SK-N-SH (cell line): ENCODE results near the gene AP5B1.
"Not testable (repeated sequence)": the region's sequence is repeated elsewhere in the genome, so short reads cannot be mapped to it uniquely, and the experiment has no call there.

Experiments
- CTCF ChIP-seq: fragments of 200-600 bp; sonication (generic); IDR thresholded peaks from 2 replicates; pipeline ENCODE4 v1.6.1; 2017; ENCODE audit warnings: antibody characterized with exemption, mild to moderate bottlenecking, moderate library complexity
- ELF1 ChIP-seq: IDR thresholded peaks from 2 replicates; pipeline ENCODE4 v1.4.0; 2012
- EP300 ChIP-seq, 2 experiments: IDR thresholded peaks; 2 replicates each; pipeline versions ENCODE4 v1.4.0 to v1.6.1; 2012; ENCODE audit warnings: borderline replicate concordance in 1 of 2, low read depth in 1 of 2, low read length in 1 of 2
- MXI1 ChIP-seq: IDR thresholded peaks from 2 replicates; pipeline ENCODE4 v1.6.1; 2012; ENCODE audit warnings: mild to moderate bottlenecking, low read depth, low read length, improper control_type of control experiment
- NFIC ChIP-seq: IDR thresholded peaks from 2 replicates; pipeline ENCODE4 v1.4.0; 2012; ENCODE audit warnings: borderline replicate concordance
- NRF1 ChIP-seq: IDR thresholded peaks from 2 replicates; pipeline ENCODE4 v1.6.1; 2012; ENCODE audit warnings: low read depth, mild to moderate bottlenecking, low read length
- RAD21 ChIP-seq: IDR thresholded peaks from 2 replicates; pipeline ENCODE4 v1.6.1; 2012; ENCODE audit warnings: mild to moderate bottlenecking, low read length
- SIN3A ChIP-seq: IDR thresholded peaks from 2 replicates; pipeline ENCODE4 v1.6.1; 2012; ENCODE audit warnings: low read depth, mild to moderate bottlenecking, low read length, moderate library complexity, borderline replicate concordance
- TCF12 ChIP-seq: IDR thresholded peaks from 2 replicates; pipeline ENCODE4 v1.4.0; 2012
- YY1 ChIP-seq: IDR thresholded peaks from 2 replicates; pipeline ENCODE4 v1.4.0; 2012; ENCODE audit warnings: low read depth, mild to moderate bottlenecking
- ZBTB33 ChIP-seq: IDR thresholded peaks from 2 replicates; pipeline ENCODE4 v1.4.0; 2012; ENCODE audit warnings: low read depth, borderline replicate concordance
- TF ChIP-seq, protein P1 (sequence below): IDR thresholded peaks from 2 replicates; pipeline ENCODE4 v1.6.1; 2012; ENCODE audit warnings: mild to moderate bottlenecking, low read depth, low read length, moderate library complexity
- TF ChIP-seq, protein P2 (sequence below): fragments of 150-350 bp; IDR thresholded peaks from 2 replicates; pipeline ENCODE4 v1.6.1; 2017; ENCODE audit warnings: antibody characterized with exemption, low read length, low read depth, borderline replicate concordance

DNA sequence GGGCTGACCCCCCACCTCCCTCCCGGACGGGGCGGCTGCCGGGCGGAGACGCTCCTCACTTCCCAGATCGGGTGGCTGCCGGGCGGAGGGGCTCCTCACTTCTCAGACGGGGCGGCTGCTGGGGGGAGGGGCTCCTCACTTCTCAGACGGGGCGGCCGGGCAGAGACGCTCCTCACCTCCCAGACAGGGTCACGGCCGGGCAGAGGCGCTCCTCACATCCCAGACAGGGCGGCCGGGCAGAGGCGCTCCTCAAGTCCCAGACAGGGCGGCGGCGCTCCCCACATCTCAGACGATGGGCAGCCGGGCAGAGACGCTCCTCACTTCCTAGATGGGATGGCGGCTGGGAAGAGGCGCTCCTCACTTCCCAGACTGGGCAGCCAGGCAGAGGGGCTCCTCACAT lies 18.0 kb downstream of the AP5B1 start:
- TF ChIP-seq CTCF; SIN3A; ELF1; NRF1; YY1; RAD21; MXI1; ZBTB33; NFIC; EP300 (IDR thresholded peaks at IDR 0.05; ENCODE audit: borderline replicate concordance in 1 of 2, low read depth in 1 of 2, low read length in 1 of 2); TCF12: not testable (repeated sequence)
- TF ChIP-seq, protein P1, sequence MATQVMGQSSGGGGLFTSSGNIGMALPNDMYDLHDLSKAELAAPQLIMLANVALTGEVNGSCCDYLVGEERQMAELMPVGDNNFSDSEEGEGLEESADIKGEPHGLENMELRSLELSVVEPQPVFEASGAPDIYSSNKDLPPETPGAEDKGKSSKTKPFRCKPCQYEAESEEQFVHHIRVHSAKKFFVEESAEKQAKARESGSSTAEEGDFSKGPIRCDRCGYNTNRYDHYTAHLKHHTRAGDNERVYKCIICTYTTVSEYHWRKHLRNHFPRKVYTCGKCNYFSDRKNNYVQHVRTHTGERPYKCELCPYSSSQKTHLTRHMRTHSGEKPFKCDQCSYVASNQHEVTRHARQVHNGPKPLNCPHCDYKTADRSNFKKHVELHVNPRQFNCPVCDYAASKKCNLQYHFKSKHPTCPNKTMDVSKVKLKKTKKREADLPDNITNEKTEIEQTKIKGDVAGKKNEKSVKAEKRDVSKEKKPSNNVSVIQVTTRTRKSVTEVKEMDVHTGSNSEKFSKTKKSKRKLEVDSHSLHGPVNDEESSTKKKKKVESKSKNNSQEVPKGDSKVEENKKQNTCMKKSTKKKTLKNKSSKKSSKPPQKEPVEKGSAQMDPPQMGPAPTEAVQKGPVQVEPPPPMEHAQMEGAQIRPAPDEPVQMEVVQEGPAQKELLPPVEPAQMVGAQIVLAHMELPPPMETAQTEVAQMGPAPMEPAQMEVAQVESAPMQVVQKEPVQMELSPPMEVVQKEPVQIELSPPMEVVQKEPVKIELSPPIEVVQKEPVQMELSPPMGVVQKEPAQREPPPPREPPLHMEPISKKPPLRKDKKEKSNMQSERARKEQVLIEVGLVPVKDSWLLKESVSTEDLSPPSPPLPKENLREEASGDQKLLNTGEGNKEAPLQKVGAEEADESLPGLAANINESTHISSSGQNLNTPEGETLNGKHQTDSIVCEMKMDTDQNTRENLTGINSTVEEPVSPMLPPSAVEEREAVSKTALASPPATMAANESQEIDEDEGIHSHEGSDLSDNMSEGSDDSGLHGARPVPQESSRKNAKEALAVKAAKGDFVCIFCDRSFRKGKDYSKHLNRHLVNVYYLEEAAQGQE = not testable (repeated sequence)
- TF ChIP-seq, protein P2, sequence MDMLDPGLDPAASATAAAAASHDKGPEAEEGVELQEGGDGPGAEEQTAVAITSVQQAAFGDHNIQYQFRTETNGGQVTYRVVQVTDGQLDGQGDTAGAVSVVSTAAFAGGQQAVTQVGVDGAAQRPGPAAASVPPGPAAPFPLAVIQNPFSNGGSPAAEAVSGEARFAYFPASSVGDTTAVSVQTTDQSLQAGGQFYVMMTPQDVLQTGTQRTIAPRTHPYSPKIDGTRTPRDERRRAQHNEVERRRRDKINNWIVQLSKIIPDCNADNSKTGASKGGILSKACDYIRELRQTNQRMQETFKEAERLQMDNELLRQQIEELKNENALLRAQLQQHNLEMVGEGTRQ = not testable (repeated sequence)
